ENCODE data around the gene PKP4. TPM values are rescaled to one million over a fixed set of nuclear protein-coding genes. Genes with fewer than 3 reads are reported as not detected.

Gene PKP4
- total and polyA plus RNA-seq, 2 of the 8 experiments (the other 6 are each of a cell fraction or from before 2014, with no cell fraction given): 48.2 to 88.0 TPM

DNA sequence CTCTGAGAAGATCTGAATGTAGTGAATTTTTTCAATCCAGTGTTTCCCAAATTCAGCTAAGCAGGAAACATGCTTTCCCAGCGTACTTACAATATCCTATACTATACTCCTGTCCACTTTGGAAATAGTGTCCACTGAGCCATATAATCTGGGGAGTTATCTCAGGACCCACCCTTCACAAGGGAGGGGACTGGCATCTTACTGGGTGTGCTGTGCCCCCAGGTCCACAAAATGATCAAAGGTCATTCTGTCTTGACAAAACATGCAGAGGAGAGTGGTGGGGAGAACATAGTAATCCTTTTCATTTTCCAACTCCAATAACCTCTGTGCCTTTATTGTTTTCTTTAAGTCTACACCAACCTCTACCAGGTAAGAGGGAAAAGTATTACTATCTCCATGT lies 258.6 kb downstream of the PKP4 start (continued):
- TF ChIP-seq, protein P1, sequence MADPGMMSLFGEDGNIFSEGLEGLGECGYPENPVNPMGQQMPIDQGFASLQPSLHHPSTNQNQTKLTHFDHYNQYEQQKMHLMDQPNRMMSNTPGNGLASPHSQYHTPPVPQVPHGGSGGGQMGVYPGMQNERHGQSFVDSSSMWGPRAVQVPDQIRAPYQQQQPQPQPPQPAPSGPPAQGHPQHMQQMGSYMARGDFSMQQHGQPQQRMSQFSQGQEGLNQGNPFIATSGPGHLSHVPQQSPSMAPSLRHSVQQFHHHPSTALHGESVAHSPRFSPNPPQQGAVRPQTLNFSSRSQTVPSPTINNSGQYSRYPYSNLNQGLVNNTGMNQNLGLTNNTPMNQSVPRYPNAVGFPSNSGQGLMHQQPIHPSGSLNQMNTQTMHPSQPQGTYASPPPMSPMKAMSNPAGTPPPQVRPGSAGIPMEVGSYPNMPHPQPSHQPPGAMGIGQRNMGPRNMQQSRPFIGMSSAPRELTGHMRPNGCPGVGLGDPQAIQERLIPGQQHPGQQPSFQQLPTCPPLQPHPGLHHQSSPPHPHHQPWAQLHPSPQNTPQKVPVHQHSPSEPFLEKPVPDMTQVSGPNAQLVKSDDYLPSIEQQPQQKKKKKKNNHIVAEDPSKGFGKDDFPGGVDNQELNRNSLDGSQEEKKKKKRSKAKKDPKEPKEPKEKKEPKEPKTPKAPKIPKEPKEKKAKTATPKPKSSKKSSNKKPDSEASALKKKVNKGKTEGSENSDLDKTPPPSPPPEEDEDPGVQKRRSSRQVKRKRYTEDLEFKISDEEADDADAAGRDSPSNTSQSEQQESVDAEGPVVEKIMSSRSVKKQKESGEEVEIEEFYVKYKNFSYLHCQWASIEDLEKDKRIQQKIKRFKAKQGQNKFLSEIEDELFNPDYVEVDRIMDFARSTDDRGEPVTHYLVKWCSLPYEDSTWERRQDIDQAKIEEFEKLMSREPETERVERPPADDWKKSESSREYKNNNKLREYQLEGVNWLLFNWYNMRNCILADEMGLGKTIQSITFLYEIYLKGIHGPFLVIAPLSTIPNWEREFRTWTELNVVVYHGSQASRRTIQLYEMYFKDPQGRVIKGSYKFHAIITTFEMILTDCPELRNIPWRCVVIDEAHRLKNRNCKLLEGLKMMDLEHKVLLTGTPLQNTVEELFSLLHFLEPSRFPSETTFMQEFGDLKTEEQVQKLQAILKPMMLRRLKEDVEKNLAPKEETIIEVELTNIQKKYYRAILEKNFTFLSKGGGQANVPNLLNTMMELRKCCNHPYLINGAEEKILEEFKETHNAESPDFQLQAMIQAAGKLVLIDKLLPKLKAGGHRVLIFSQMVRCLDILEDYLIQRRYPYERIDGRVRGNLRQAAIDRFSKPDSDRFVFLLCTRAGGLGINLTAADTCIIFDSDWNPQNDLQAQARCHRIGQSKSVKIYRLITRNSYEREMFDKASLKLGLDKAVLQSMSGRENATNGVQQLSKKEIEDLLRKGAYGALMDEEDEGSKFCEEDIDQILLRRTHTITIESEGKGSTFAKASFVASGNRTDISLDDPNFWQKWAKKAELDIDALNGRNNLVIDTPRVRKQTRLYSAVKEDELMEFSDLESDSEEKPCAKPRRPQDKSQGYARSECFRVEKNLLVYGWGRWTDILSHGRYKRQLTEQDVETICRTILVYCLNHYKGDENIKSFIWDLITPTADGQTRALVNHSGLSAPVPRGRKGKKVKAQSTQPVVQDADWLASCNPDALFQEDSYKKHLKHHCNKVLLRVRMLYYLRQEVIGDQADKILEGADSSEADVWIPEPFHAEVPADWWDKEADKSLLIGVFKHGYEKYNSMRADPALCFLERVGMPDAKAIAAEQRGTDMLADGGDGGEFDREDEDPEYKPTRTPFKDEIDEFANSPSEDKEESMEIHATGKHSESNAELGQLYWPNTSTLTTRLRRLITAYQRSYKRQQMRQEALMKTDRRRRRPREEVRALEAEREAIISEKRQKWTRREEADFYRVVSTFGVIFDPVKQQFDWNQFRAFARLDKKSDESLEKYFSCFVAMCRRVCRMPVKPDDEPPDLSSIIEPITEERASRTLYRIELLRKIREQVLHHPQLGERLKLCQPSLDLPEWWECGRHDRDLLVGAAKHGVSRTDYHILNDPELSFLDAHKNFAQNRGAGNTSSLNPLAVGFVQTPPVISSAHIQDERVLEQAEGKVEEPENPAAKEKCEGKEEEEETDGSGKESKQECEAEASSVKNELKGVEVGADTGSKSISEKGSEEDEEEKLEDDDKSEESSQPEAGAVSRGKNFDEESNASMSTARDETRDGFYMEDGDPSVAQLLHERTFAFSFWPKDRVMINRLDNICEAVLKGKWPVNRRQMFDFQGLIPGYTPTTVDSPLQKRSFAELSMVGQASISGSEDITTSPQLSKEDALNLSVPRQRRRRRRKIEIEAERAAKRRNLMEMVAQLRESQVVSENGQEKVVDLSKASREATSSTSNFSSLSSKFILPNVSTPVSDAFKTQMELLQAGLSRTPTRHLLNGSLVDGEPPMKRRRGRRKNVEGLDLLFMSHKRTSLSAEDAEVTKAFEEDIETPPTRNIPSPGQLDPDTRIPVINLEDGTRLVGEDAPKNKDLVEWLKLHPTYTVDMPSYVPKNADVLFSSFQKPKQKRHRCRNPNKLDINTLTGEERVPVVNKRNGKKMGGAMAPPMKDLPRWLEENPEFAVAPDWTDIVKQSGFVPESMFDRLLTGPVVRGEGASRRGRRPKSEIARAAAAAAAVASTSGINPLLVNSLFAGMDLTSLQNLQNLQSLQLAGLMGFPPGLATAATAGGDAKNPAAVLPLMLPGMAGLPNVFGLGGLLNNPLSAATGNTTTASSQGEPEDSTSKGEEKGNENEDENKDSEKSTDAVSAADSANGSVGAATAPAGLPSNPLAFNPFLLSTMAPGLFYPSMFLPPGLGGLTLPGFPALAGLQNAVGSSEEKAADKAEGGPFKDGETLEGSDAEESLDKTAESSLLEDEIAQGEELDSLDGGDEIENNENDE (IDR thresholded peaks at IDR 0.05; ENCODE audit: insufficient replicate concordance, low read length): no peak
